C4-2B (cell line): ENCODE results near the gene OXCT2.
A peak's percentile ranks its signal among the peaks of the same experiment; 100 is the strongest.

Experiments used
- CTCF ChIP-seq: fragments of 450-650 bp; conservative IDR thresholded peaks from 2 replicates; pipeline ENCODE4 v1.5.1; 2017; ENCODE audit warnings: mild to moderate bottlenecking
- ZFX ChIP-seq: fragments of 450-650 bp; IDR thresholded peaks from 2 replicates; pipeline ENCODE4 v1.6.1; 2017

- TF ChIP-seq CTCF (peak; percentile 83), ZFX (no peak)
Observed at GRCh38 chr1:39720094-39720999, 50.8 kb downstream of the OXCT2 start.
